WTC11 (cell line): ENCODE data around the gene L3MBTL1. TPM values are rescaled to one million over a fixed set of nuclear protein-coding genes. Genes with fewer than 3 reads are reported as not detected.

Experiments used
- ATAC-seq: fragments of 200-7000 bp; cut with Tn5 transposase; 2 replicates; pipeline ENCODE4 v1.10.0; 2021; ENCODE audit warnings: mild to moderate bottlenecking, moderate library complexity
- CTCF ChIA-PET: fragments of 300-600 bp; sonication (Branson Sonifier 250); formaldehyde crosslinking; loops from one replicate; lab custom pipeline; 2021; ENCODE audit warnings: antibody characterized with exemption; lab: Charles Lee
- POLR2A ChIA-PET: fragments of 350-600 bp; sonication (Branson Sonifier 250); formaldehyde crosslinking; loops from one replicate; lab custom pipeline; 2021; ENCODE audit warnings: antibody characterized with exemption; lab: Charles Lee
- DNase-seq: peaks from one replicate; pipeline ENCODE4 v3.0.0; 2021; ENCODE audit warnings: low spot score
- H3K27ac Mint-ChIP-seq: 2 replicates; pipeline ENCODE4 v1.8.0; 2021; ENCODE audit warnings: mixed read lengths
- H3K27me3 Mint-ChIP-seq: 2 replicates; pipeline ENCODE4 v1.8.0; 2021; ENCODE audit warnings: low read depth, mild to moderate bottlenecking, moderate library complexity, mixed read lengths
- H3K36me3 Mint-ChIP-seq: 2 replicates; pipeline ENCODE4 v1.8.0; 2021; ENCODE audit warnings: mixed read lengths
- H3K4me1 Mint-ChIP-seq: 2 replicates; pipeline ENCODE4 v1.8.0; 2022; ENCODE audit warnings: mixed read lengths
- H3K4me3 Mint-ChIP-seq: 2 replicates; pipeline ENCODE4 v1.8.0; 2021; ENCODE audit warnings: mild to moderate bottlenecking, moderate library complexity, mixed read lengths
- H3K9me3 Mint-ChIP-seq: 2 replicates; pipeline ENCODE4 v1.8.0; 2021; ENCODE audit warnings: mixed read lengths
- ATF2 ChIP-seq: sonication (generic); formaldehyde crosslinking; IDR thresholded peaks from 2 replicates; pipeline ENCODE4 v1.8.1; 2022; ENCODE audit warnings: low read depth, missing genetic modification reagents, borderline replicate concordance
- E2F1 ChIP-seq: sonication (generic); formaldehyde crosslinking; IDR thresholded peaks from 2 replicates; pipeline ENCODE4 v1.8.0; 2022; ENCODE audit warnings: mild to moderate bottlenecking, missing genetic modification reagents
- ELF4 ChIP-seq: sonication (generic); formaldehyde crosslinking; IDR thresholded peaks from 2 replicates; pipeline ENCODE4 v1.8.1; 2022; ENCODE audit warnings: low read depth, mild to moderate bottlenecking, moderate library complexity, missing genetic modification reagents
- FOXJ3 ChIP-seq: sonication (generic); formaldehyde crosslinking; IDR thresholded peaks from 2 replicates; pipeline ENCODE4 v1.9.0; 2021; ENCODE audit warnings: missing genetic modification reagents, mild to moderate bottlenecking, borderline replicate concordance
- HMGA2 ChIP-seq: fragments of 250-450 bp; sonication (Bioruptor Pico); IDR thresholded peaks from 2 replicates; pipeline ENCODE4 v1.4.0; 2021; ENCODE audit warnings: mild to moderate bottlenecking, moderate library complexity
- IRF1 ChIP-seq: sonication (generic); formaldehyde crosslinking; IDR thresholded peaks from 2 replicates; pipeline ENCODE4 v1.8.0; 2023; ENCODE audit warnings: missing genetic modification reagents
- IRF2 ChIP-seq: sonication (generic); formaldehyde crosslinking; IDR thresholded peaks from 2 replicates; pipeline ENCODE4 v1.8.0; 2022; ENCODE audit warnings: low read depth, missing genetic modification reagents, borderline replicate concordance
- KAT7 ChIP-seq: sonication (generic); formaldehyde crosslinking; IDR thresholded peaks from 2 replicates; pipeline ENCODE4 v1.8.1; 2023; ENCODE audit warnings: missing genetic modification reagents, mild to moderate bottlenecking, borderline replicate concordance
- MAX ChIP-seq: sonication (generic); formaldehyde crosslinking; IDR thresholded peaks from 2 replicates; pipeline ENCODE4 v1.8.0; 2022; ENCODE audit warnings: mild to moderate bottlenecking, missing genetic modification reagents
- PRDM15 ChIP-seq: sonication (generic); formaldehyde crosslinking; IDR thresholded peaks from 2 replicates; pipeline ENCODE4 v1.8.0; 2022; ENCODE audit warnings: missing genetic modification reagents
- PRRX2 ChIP-seq: fragments of 250-450 bp; sonication (Bioruptor Pico); IDR thresholded peaks from 2 replicates; pipeline ENCODE4 v1.8.0; 2021; ENCODE audit warnings: mild to moderate bottlenecking
- SOX15 ChIP-seq: fragments of 250-450 bp; sonication (Bioruptor Pico); IDR thresholded peaks from 2 replicates; pipeline ENCODE4 v1.9.0; 2021; ENCODE audit warnings: mild to moderate bottlenecking
- STAT6 ChIP-seq: sonication (generic); formaldehyde crosslinking; conservative IDR thresholded peaks from 2 replicates; pipeline ENCODE4 v1.8.1; 2023; ENCODE audit warnings: mild to moderate bottlenecking, low read depth, missing genetic modification reagents, moderate library complexity
- TP53 ChIP-seq: sonication (generic); formaldehyde crosslinking; IDR thresholded peaks from 2 replicates; pipeline ENCODE4 v1.8.1; 2023; ENCODE audit warnings: mild to moderate bottlenecking, missing genetic modification reagents
- ZBTB21 ChIP-seq: sonication (generic); formaldehyde crosslinking; IDR thresholded peaks from 2 replicates; pipeline ENCODE4 v1.8.1; 2023; ENCODE audit warnings: mild to moderate bottlenecking, missing genetic modification reagents, borderline replicate concordance
- ZNF423 ChIP-seq: fragments of 250-450 bp; sonication (Bioruptor Pico); IDR thresholded peaks from 2 replicates; pipeline ENCODE4 v2.1.2; 2022; ENCODE audit warnings: mild to moderate bottlenecking, moderate library complexity
- ZNF532 ChIP-seq: fragments of 250-450 bp; sonication (Bioruptor Pico); IDR thresholded peaks from 2 replicates; pipeline ENCODE4 v1.9.0; 2021; ENCODE audit warnings: mild to moderate bottlenecking, borderline replicate concordance
- ZNF671 ChIP-seq: fragments of 250-450 bp; sonication (Bioruptor Pico); IDR thresholded peaks from 2 replicates; pipeline ENCODE4 v1.8.0; 2021; ENCODE audit warnings: mild to moderate bottlenecking
- total RNA-seq: library from RNA; stranded (reverse); gene quantifications from 3 replicates; pipeline ENCODE4 v1.2.3, GENCODE V29; 2021

L3MBTL1 gene
- total RNA-seq, 1 experiment from 2014 or later, result 28.3 TPM

GRCh38 chr20:43525021-43525420, 17.5 kb downstream of the L3MBTL1 start:
- Mint-ChIP-seq H3K27ac (no peak overlapping the region), H3K36me3 (peaks cover 5% of the 10 kb centered on the region), H3K9me3 (peaks cover 6% of the 10 kb centered on the region), H3K4me3 (no peak overlapping the region), H3K27me3 (no peaks in the 10 kb centered on the region), H3K4me1 (no peaks in the 10 kb centered on the region)
- no peak for ATAC-seq
- POLR2A ChIA-PET, result no interaction called here
- TF ChIP-seq IRF2 (CRISPR knock-in tag) (no peak), ZNF671 (CRISPR knock-in tag) (no peak), STAT6 (CRISPR knock-in tag) (no peak), ATF2 (CRISPR knock-in tag) (no peak), E2F1 (CRISPR knock-in tag) (no peak)
- TF ChIP-seq, all 79 proteins: peak for 0
- no peak for DNase-seq
- CTCF ChIA-PET, result no interaction called here

- Mint-ChIP-seq H3K27me3 (no peaks in the 10 kb centered on the region), H3K27ac (no peak overlapping the region), H3K4me1 (no peaks in the 10 kb centered on the region), H3K36me3 (no peaks in the 10 kb centered on the region), H3K4me3 (no peak overlapping the region), H3K9me3 (no peaks in the 10 kb centered on the region)
- DNase-seq (no peak), ATAC-seq (no peak)
- ChIA-PET POLR2A (no interaction called here), CTCF (interaction anchor here (1.4 to 1.8 kb wide), 3 partner anchors 9 to 163 kb away, joined by 3 to 11 read pairs (median 4); no protein-coding TSS in a partner anchor)
- TF ChIP-seq ZNF532 (CRISPR knock-in tag) (no peak), E2F1 (CRISPR knock-in tag) (no peak), PRRX2 (CRISPR knock-in tag) (no peak), ZBTB21 (CRISPR knock-in tag) (no peak), ELF4 (CRISPR knock-in tag) (no peak), FOXJ3 (CRISPR knock-in tag) (no peak), TP53 (no peak), PRDM15 (no peak), IRF1 (CRISPR knock-in tag) (no peak), SOX15 (CRISPR knock-in tag) (no peak), KAT7 (no peak), MAX (CRISPR knock-in tag) (no peak), ZNF423 (no peak), HMGA2 (CRISPR knock-in tag) (no peak)
Measured at GRCh38 chr20:43528258-43528875, 20.9 kb downstream of the L3MBTL1 start.
